H9 (cell line): Measurements from ENCODE around the gene NRP2. TPM values are rescaled to one million over a fixed set of nuclear protein-coding genes. Genes with fewer than 3 reads are reported as not detected.

Source experiments
- DNase-seq: peaks from one replicate; pipeline ENCODE4 v3.0.0-alpha.2; 2017
- H2AFZ ChIP-seq: one replicate; pipeline ENCODE4 v1.6.1; 2013; ENCODE audit warnings: mild to moderate bottlenecking, low read length, control low read depth, moderate library complexity
- H2AK5ac ChIP-seq: 2 replicates; pipeline ENCODE4 v1.6.1; 2013; ENCODE audit warnings: low read length, control low read depth, mixed read lengths; ENCODE audit not compliant: insufficient read length
- H2BK120ac ChIP-seq: one replicate; pipeline ENCODE4 v1.6.1; 2013; ENCODE audit warnings: low read depth, mild to moderate bottlenecking, low read length, control low read depth, inconsistent platforms; ENCODE audit not compliant: poor library complexity, severe bottlenecking
- H2BK12ac ChIP-seq: 2 replicates; pipeline ENCODE4 v1.6.1; 2013; ENCODE audit warnings: low read length, control low read depth, mixed read lengths, low read depth; ENCODE audit not compliant: insufficient read length
- H2BK15ac ChIP-seq: 2 replicates; pipeline ENCODE4 v1.6.1; 2013; ENCODE audit warnings: low read depth, low read length, control low read depth
- H2BK20ac ChIP-seq: one replicate; pipeline ENCODE4 v1.6.1; 2013; ENCODE audit warnings: low read depth, mild to moderate bottlenecking, low read length, control low read depth, inconsistent platforms; ENCODE audit not compliant: poor library complexity, severe bottlenecking
- H2BK5ac ChIP-seq: 2 replicates; pipeline ENCODE4 v1.6.1; 2013; ENCODE audit warnings: low read length, control low read depth, mixed read lengths; ENCODE audit not compliant: insufficient read length
- H3K14ac ChIP-seq: 2 replicates; pipeline ENCODE4 v1.6.1; 2013; ENCODE audit warnings: low read length, control low read depth; ENCODE audit not compliant: insufficient read depth
- H3K18ac ChIP-seq: 2 replicates; pipeline ENCODE4 v1.6.1; 2013; ENCODE audit warnings: low read depth, mild to moderate bottlenecking, mixed read lengths, low read length, control low read depth; ENCODE audit not compliant: insufficient read length
- H3K23ac ChIP-seq: 2 replicates; pipeline ENCODE4 v1.6.1; 2013; ENCODE audit warnings: low read length, control low read depth, mixed read lengths, low read depth; ENCODE audit not compliant: insufficient read length
- H3K23me2 ChIP-seq: 2 replicates; pipeline ENCODE4 v1.6.1; 2013; ENCODE audit warnings: low read depth, mild to moderate bottlenecking, mixed read lengths, low read length, control low read depth; ENCODE audit not compliant: insufficient read length, poor library complexity, severe bottlenecking
- H3K27ac ChIP-seq: 2 replicates; pipeline ENCODE4 v1.5.1; 2013; ENCODE audit warnings: low read length, control low read depth, mixed read lengths, low read depth; ENCODE audit not compliant: insufficient read length
- H3K27me3 ChIP-seq: 2 replicates; pipeline ENCODE4 v1.6.1; 2013; ENCODE audit warnings: low read length, control low read depth, inconsistent platforms; ENCODE audit not compliant: insufficient read depth
- H3K4ac ChIP-seq: 2 replicates; pipeline ENCODE4 v1.6.1; 2013; ENCODE audit warnings: low read depth, mild to moderate bottlenecking, control low read depth, inconsistent platforms, low read length, moderate library complexity
- H3K4me1 ChIP-seq: 2 replicates; pipeline ENCODE4 v1.6.1; 2013; ENCODE audit warnings: low read length, control low read depth, inconsistent platforms; ENCODE audit not compliant: insufficient read depth
- H3K4me2 ChIP-seq: 2 replicates; pipeline ENCODE4 v1.6.1; 2013; ENCODE audit warnings: low read length, control low read depth, mixed read lengths; ENCODE audit not compliant: insufficient read length, insufficient read depth
- H3K56ac ChIP-seq: 2 replicates; pipeline ENCODE4 v1.6.1; 2013; ENCODE audit warnings: low read depth, mild to moderate bottlenecking, mixed read lengths, low read length, control low read depth; ENCODE audit not compliant: insufficient read length
- H3K79me1 ChIP-seq: 2 replicates; pipeline ENCODE4 v1.6.1; 2013; ENCODE audit warnings: low read depth, mild to moderate bottlenecking, moderate library complexity, low read length, control low read depth, inconsistent platforms; ENCODE audit not compliant: insufficient read depth, poor library complexity, severe bottlenecking
- H3K79me2 ChIP-seq: 2 replicates; pipeline ENCODE4 v1.6.1; 2013; ENCODE audit warnings: low read length, control low read depth, inconsistent platforms; ENCODE audit not compliant: insufficient read depth
- H3K9ac ChIP-seq: 2 replicates; pipeline ENCODE4 v1.6.1; 2013; ENCODE audit warnings: low read length, control low read depth, mixed read lengths; ENCODE audit not compliant: insufficient read length; ENCODE audit errors: extremely low read depth
- H3K9me3 ChIP-seq: one replicate; pipeline ENCODE4 v1.6.1; 2013; ENCODE audit warnings: low read depth, low read length, inconsistent platforms; ENCODE audit not compliant: control insufficient read depth
- H3T11ph ChIP-seq: one replicate; pipeline ENCODE4 v1.6.1; 2013; ENCODE audit warnings: mild to moderate bottlenecking, low read length, control low read depth, inconsistent platforms
- H4K20me1 ChIP-seq: one replicate; pipeline ENCODE4 v1.6.1; 2013; ENCODE audit not compliant: control insufficient read depth, insufficient read length, insufficient read depth
- H4K5ac ChIP-seq: 2 replicates; pipeline ENCODE4 v1.6.1; 2013; ENCODE audit warnings: low read depth, mild to moderate bottlenecking, mixed read lengths, low read length, control low read depth; ENCODE audit not compliant: insufficient read length
- H4K8ac ChIP-seq: replicated peaks from 2 replicates; pipeline ENCODE4 v1.6.1; 2013; ENCODE audit warnings: low read length, control low read depth, mixed read lengths, low read depth; ENCODE audit not compliant: insufficient read length
- H4K91ac ChIP-seq: 2 replicates; pipeline ENCODE4 v1.6.1; 2013; ENCODE audit warnings: low read depth, mild to moderate bottlenecking, moderate library complexity, mixed read lengths, low read length, control low read depth; ENCODE audit not compliant: insufficient read length
- H3K27ac Mint-ChIP-seq, 3 experiments: 2 replicates in 2 of 3; 3 replicates in 1 of 3; pipeline ENCODE4 v1.8.0; 2020 to 2021; ENCODE audit warnings: mixed read lengths in 3 of 3, mild to moderate bottlenecking in 1 of 3, moderate library complexity in 1 of 3
- H3K27me3 Mint-ChIP-seq: 2 replicates; pipeline ENCODE4 v1.8.0; 2021; ENCODE audit warnings: low read depth, mild to moderate bottlenecking, moderate library complexity, mixed read lengths
- H3K36me3 Mint-ChIP-seq, 3 experiments: 2 replicates in 2 of 3; 3 replicates in 1 of 3; pipeline ENCODE4 v1.8.0; 2020 to 2021; ENCODE audit warnings: low read depth in 3 of 3, mixed read lengths in 3 of 3; ENCODE audit not compliant: insufficient read depth in 1 of 3
- H3K4me1 Mint-ChIP-seq, 2 experiments: 2 replicates each; pipeline ENCODE4 v1.8.0; 2020; ENCODE audit warnings: mixed read lengths in 2 of 2
- H3K4me3 Mint-ChIP-seq, 2 experiments: 2 replicates in 1 of 2; 3 replicates in 1 of 2; pipeline ENCODE4 v1.8.0; 2020 to 2021; ENCODE audit warnings: mild to moderate bottlenecking in 2 of 2, mixed read lengths in 2 of 2, moderate library complexity in 1 of 2
- H3K9me3 Mint-ChIP-seq, 2 experiments: 2 replicates in 1 of 2; 3 replicates in 1 of 2; pipeline ENCODE4 v1.8.0; 2020; ENCODE audit warnings: mild to moderate bottlenecking in 2 of 2, mixed read lengths in 2 of 2, moderate library complexity in 1 of 2
- WGBS: extraction: QIAGEN DNeasy Blood & Tissue Kit; methylation state at CpG from one replicate; pipeline ENCODE4 v1.1.7; 2013; ENCODE audit warnings: missing lambda C conversion rate, low lambda C conversion rate, mixed read lengths; ENCODE audit not compliant: insufficient read length; ENCODE audit errors: extremely low coverage; 5-methylcytosine and 5-hydroxymethylcytosine counted together
- total RNA-seq: library from RNA; stranded (reverse); gene quantifications from 2 replicates; pipeline ENCODE4 v1.2.1, GENCODE V29; 2021
- TF ChIP-seq, protein P1 (sequence below): fragments of 200-600 bp; sonication (generic); conservative IDR thresholded peaks from 3 replicates; pipeline ENCODE4 v1.8.0; 2021; ENCODE audit warnings: antibody characterized with exemption, mild to moderate bottlenecking

Gene NRP2
- total RNA-seq, 1 experiment from 2014 or later = 19.7 TPM

DNA sequence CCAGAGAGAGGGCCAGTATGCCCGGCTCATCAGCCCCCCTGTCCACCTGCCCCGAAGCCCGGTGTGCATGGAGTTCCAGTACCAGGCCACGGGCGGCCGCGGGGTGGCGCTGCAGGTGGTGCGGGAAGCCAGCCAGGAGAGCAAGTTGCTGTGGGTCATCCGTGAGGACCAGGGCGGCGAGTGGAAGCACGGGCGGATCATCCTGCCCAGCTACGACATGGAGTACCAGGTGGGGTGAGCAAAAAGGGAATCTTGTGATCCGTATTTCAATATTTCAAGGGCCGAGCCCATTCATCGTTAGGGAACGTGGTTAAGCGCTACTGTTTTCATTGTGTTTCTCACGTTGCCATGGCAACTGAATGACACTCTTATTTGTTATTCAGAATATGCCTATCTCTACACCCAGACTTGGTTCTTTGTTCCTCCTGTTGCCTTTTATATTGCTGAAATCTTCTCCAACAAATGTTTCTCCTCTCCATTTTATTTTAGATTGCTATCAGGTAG, 81.5 kb downstream of the NRP2 start:
- peaks cover 0 to 10% (median 5%) of the 10 kb centered on the region in 3 experiments; a peak in 3 of 7 replicates for H3K36me3 Mint-ChIP-seq
- Histone ChIP-seq H2BK12ac (no peak overlapping the region), H2AK5ac (no peak overlapping the region), H3K9ac (peak overlapping the region; percentile 36), H2BK120ac (peak overlapping the region; percentile 79), H3K9me3 (no peaks in the 10 kb centered on the region), H4K91ac (peak overlapping the region; percentile 90), H4K5ac (peak overlapping the region; percentile 65), H3K27me3 (no peaks in the 10 kb centered on the region), H3K79me1 (no peaks in the 10 kb centered on the region), H3K4me2 (peak overlapping the region; percentile 48), H4K8ac (no peak overlapping the region), H3K23ac (no peak overlapping the region), H2BK15ac (no peak overlapping the region), H2AFZ (no peak overlapping the region), H3T11ph (peak overlapping the region; percentile 91), H3K56ac (no peak overlapping the region), H3K18ac (peak overlapping the region; percentile 98), H4K20me1 (no peaks in the 10 kb centered on the region), H3K4ac (no peak overlapping the region; the same call in 1 of the 2 replicates), H3K14ac (peak overlapping the region; percentile 98), H3K4me1 (peaks cover 3% of the 10 kb centered on the region; the same call in 1 of the 2 replicates), H3K79me2 (no peaks in the 10 kb centered on the region), H2BK20ac (peak overlapping the region; percentile 76), H3K23me2 (no peaks in the 10 kb centered on the region), H2BK5ac (peak overlapping the region; percentile 50), H3K27ac (peak overlapping the region; percentile 88)
- H3K9me3 Mint-ChIP-seq = no peaks in the 10 kb centered on the region
- TF ChIP-seq, protein P1, sequence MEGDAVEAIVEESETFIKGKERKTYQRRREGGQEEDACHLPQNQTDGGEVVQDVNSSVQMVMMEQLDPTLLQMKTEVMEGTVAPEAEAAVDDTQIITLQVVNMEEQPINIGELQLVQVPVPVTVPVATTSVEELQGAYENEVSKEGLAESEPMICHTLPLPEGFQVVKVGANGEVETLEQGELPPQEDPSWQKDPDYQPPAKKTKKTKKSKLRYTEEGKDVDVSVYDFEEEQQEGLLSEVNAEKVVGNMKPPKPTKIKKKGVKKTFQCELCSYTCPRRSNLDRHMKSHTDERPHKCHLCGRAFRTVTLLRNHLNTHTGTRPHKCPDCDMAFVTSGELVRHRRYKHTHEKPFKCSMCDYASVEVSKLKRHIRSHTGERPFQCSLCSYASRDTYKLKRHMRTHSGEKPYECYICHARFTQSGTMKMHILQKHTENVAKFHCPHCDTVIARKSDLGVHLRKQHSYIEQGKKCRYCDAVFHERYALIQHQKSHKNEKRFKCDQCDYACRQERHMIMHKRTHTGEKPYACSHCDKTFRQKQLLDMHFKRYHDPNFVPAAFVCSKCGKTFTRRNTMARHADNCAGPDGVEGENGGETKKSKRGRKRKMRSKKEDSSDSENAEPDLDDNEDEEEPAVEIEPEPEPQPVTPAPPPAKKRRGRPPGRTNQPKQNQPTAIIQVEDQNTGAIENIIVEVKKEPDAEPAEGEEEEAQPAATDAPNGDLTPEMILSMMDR = peak; percentile 97
- no CpG with 5 or more reads among the region's 21 CpGs for WGBS
- H3K4me3 Mint-ChIP-seq = peak overlapping the region; percentile 65 to 75
- peak; percentile 95 for DNase-seq
- peaks cover 46 to 60% of the 10 kb centered on the region in 2 experiments for H3K4me1 Mint-ChIP-seq
- H3K27me3 Mint-ChIP-seq = peaks cover 4% of the 10 kb centered on the region
- peak overlapping the region; percentile 99 to 100 (median 99) for H3K27ac Mint-ChIP-seq
